Left renal cortex interstitium (tissue), 4 donors: Measurements from ENCODE around the gene PCNX3. TPM values are rescaled to one million over a fixed set of nuclear protein-coding genes. Genes with fewer than 3 reads are reported as not detected.
"Not testable (repeated sequence)": the region's sequence is repeated elsewhere in the genome, so short reads cannot be mapped to it uniquely, and the experiment has no call there.

Experiments used
- DNase-seq, 4 donors: peaks; one replicate each; pipeline ENCODE4 v3.0.0-alpha.2; 2013; ENCODE audit warnings: low read depth in 4 of 4, low spot score in 2 of 4, missing footprints in 1 of 4
- polyA plus RNA-seq, 4 donors: library from polyadenylated mRNA; unstranded; fragments of 120-200 nt; gene quantifications; one replicate each; pipeline ENCODE4 v1.2.1, GENCODE V29; 2013; ENCODE audit not compliant: insufficient read length in 4 of 4

PCNX3 gene
- polyA plus RNA-seq, 4 donors: 22.4 to 43.0 (median 34.9) TPM

- DNase-seq: no peak
These were observed 64.7 kb downstream of the PCNX3 start for GRCh38 chr11:65680192-65680743.

- DNase-seq: not testable (repeated sequence)
These were observed 67.9 kb downstream of the PCNX3 start for GRCh38 chr11:65683480-65683879.

- no peak for DNase-seq
These were observed 70.4 kb downstream of the PCNX3 start for GRCh38 chr11:65685981-65686380.

Other genes with a start within 250 kb of the PCNX3 start
- 10 to 100 TPM in 1 of 4 donors, 1 to 10 TPM in 3; 4.0 to 10.5 (median 7.1) TPM for gene SLC25A45, start 233.1 kb upstream of the PCNX3 start, polyA plus RNA-seq
- gene FRMD8, start 229.1 kb upstream of the PCNX3 start, polyA plus RNA-seq: 10 to 100 TPM; 14.5 to 24.4 (median 22.2) TPM
- gene NEAT1, start 193.0 kb upstream of the PCNX3 start, polyA plus RNA-seq: 100 to 1,000 TPM in 3 of 4 donors, 10 to 100 TPM in 1; 71.3 to 336 (median 211) TPM
- gene MALAT1, start 116.7 kb upstream of the PCNX3 start, polyA plus RNA-seq: 1,000 to 10,000 TPM in 2 of 4 donors, 100 to 1,000 TPM in 2; 299 to 1,150 (median 876) TPM
- gene SCYL1, start 90.7 kb upstream of the PCNX3 start, polyA plus RNA-seq: 10 to 100 TPM; 63.1 to 86.0 (median 75.2) TPM
- 100 to 1,000 TPM in 3 of 4 donors, 10 to 100 TPM in 1; 93.0 to 182 (median 140) TPM for gene LTBP3, start 57.4 kb upstream of the PCNX3 start, polyA plus RNA-seq
- gene ZNRD2, start 45.3 kb upstream of the PCNX3 start, polyA plus RNA-seq: 10 to 100 TPM; 45.3 to 69.4 (median 59.0) TPM
- 10 to 100 TPM; 20.1 to 41.3 (median 29.2) TPM for gene FAM89B, start 43.2 kb upstream of the PCNX3 start, polyA plus RNA-seq
- gene EHBP1L1, start 39.7 kb upstream of the PCNX3 start, polyA plus RNA-seq: 10 to 100 TPM in 3 of 4 donors, 1 to 10 TPM in 1; 9.4 to 23.3 (median 16.2) TPM
- gene KCNK7, start 20.0 kb upstream of the PCNX3 start, polyA plus RNA-seq: under 1 TPM in 3 of 4 donors, not detected in 1; 0.14 to 0.34 (median 0.21) TPM
- 10 to 100 TPM; 35.2 to 54.0 (median 45.5) TPM for gene MAP3K11, start 1.6 kb upstream of the PCNX3 start, polyA plus RNA-seq
- 10 to 100 TPM; 23.2 to 46.3 (median 31.4) TPM for gene SIPA1, start 22.3 kb downstream of the PCNX3 start, polyA plus RNA-seq
- gene RELA, start 47.1 kb downstream of the PCNX3 start, polyA plus RNA-seq: 10 to 100 TPM; 45.0 to 63.4 (median 56.9) TPM
- gene KAT5, start 96.5 kb downstream of the PCNX3 start, polyA plus RNA-seq: 10 to 100 TPM; 68.5 to 80.9 (median 80.1) TPM
- gene RNASEH2C, start 105.0 kb downstream of the PCNX3 start, polyA plus RNA-seq: 10 to 100 TPM; 31.9 to 62.5 (median 53.3) TPM
- gene AP5B1, start 165.2 kb downstream of the PCNX3 start, polyA plus RNA-seq: 10 to 100 TPM in 1 of 4 donors, 1 to 10 TPM in 3; 6.0 to 11.8 (median 8.5) TPM
- 10 to 100 TPM in 3 of 4 donors, 1 to 10 TPM in 1; 9.2 to 16.6 (median 13.4) TPM for gene OVOL1, start 171.3 kb downstream of the PCNX3 start, polyA plus RNA-seq
- gene SNX32, start 218.2 kb downstream of the PCNX3 start, polyA plus RNA-seq: 1 to 10 TPM; 1.4 to 4.9 (median 2.5) TPM
- gene CFL1, start 242.4 kb downstream of the PCNX3 start, polyA plus RNA-seq: 100 to 1,000 TPM; 733 to 901 (median 785) TPM
- gene MUS81, start 244.7 kb downstream of the PCNX3 start, polyA plus RNA-seq: 10 to 100 TPM; 41.7 to 67.3 (median 55.7) TPM